B cell (primary cell): ENCODE results near the gene LPXN. TPM values are rescaled to one million over a fixed set of nuclear protein-coding genes. Genes with fewer than 3 reads are reported as not detected.

Experiments used
- ATAC-seq: fragments of 200-7000 bp; cut with Tn5 transposase; one replicate; pipeline ENCODE4 v1.10.0; 2021; ENCODE audit warnings: low read depth, mild to moderate bottlenecking, moderate number of reproducible peaks, moderate library complexity
- CTCF ChIA-PET: fragments of 350-600 bp; sonication (Branson Sonifier 250); formaldehyde crosslinking; loops from one replicate; lab custom pipeline; 2021; ENCODE audit warnings: antibody characterized with exemption, inconsistent platforms; lab: Charles Lee
- POLR2A ChIA-PET: fragments of 350-600 bp; sonication (Branson Sonifier 250); formaldehyde crosslinking; loops from one replicate; lab custom pipeline; 2021; ENCODE audit warnings: antibody characterized with exemption; lab: Charles Lee
- DNase-seq: peaks from one replicate; pipeline ENCODE4 v3.0.0; 2013
- H2AFZ ChIP-seq: 2 replicates; pipeline ENCODE4 v1.6.1; 2012; ENCODE audit warnings: mild to moderate bottlenecking, low read depth, low read length; ENCODE audit not compliant: insufficient read depth, poor library complexity, severe bottlenecking
- H3K27ac ChIP-seq, 2 donors: 1 replicate in 1 of 2; 2 replicates in 1 of 2; pipeline ENCODE4 v1.5.1; 2012 to 2013; ENCODE audit warnings: low read length in 2 of 2, mild to moderate bottlenecking in 2 of 2, moderate library complexity in 1 of 2
- H3K27me3 ChIP-seq, 4 experiments: fragments of 200-600 bp in 1 of 4; sonication (generic) in 1 of 4; replicated peaks in 1 of 4; 1 replicate in 2 of 4; 2 replicates in 2 of 4; pipeline versions ENCODE4 v1.6.1 to v1.7.0; 2013 to 2016; ENCODE audit warnings: low read length in 3 of 4, mild to moderate bottlenecking in 2 of 4, mixed read lengths in 1 of 4, moderate library complexity in 1 of 4; ENCODE audit not compliant: insufficient read depth in 4 of 4, control insufficient read depth in 3 of 4; ENCODE audit errors: control extremely low read depth in 1 of 4
- H3K36me3 ChIP-seq, 2 experiments: replicated peaks in 1 of 2; 1 replicate in 1 of 2; 2 replicates in 1 of 2; pipeline versions ENCODE4 v1.6.1 to v1.7.1; 2013; ENCODE audit warnings: low read length in 1 of 2; ENCODE audit not compliant: insufficient read depth in 2 of 2, control insufficient read depth in 1 of 2; ENCODE audit errors: control extremely low read depth in 1 of 2, extremely low read depth in 1 of 2
- H3K4me1 ChIP-seq, 2 donors: fragments of 200-600 bp in 1 of 2; sonication (generic) in 1 of 2; 1 replicate in 1 of 2; 2 replicates in 1 of 2; pipeline versions ENCODE4 v1.5.1 to v1.6.1; 2013 to 2017; ENCODE audit warnings: low read length in 2 of 2; ENCODE audit not compliant: control insufficient read depth in 2 of 2, insufficient read depth in 2 of 2
- H3K4me2 ChIP-seq: replicated peaks from 2 replicates; pipeline ENCODE3; 2012; ENCODE audit warnings: mild to moderate bottlenecking, low read depth, low read length; ENCODE audit not compliant: poor library complexity, severe bottlenecking
- H3K4me3 ChIP-seq, 5 experiments: fragments of 200-600 bp in 1 of 5; sonication (generic) in 1 of 5; 1 replicate in 3 of 5; 2 replicates in 2 of 5; pipeline versions ENCODE4 v1.5.1 to v1.7.0; 2011 to 2016; ENCODE audit warnings: low read length in 4 of 5, mild to moderate bottlenecking in 4 of 5, low read depth in 2 of 5, control low read depth in 1 of 5, moderate library complexity in 1 of 5; ENCODE audit not compliant: insufficient read depth in 1 of 5; ENCODE audit errors: control extremely low read depth in 1 of 5, extremely low read depth in 1 of 5
- H3K79me2 ChIP-seq: fragments of 200-600 bp; sonication (generic); one replicate; pipeline ENCODE4 v1.6.0; 2016; ENCODE audit warnings: low read length; ENCODE audit not compliant: control insufficient read depth, insufficient read depth
- H3K9ac ChIP-seq: fragments of 200-600 bp; sonication (generic); 2 replicates; pipeline ENCODE4 v1.6.1; 2017; ENCODE audit warnings: mild to moderate bottlenecking, low read length, moderate library complexity
- H3K9me3 ChIP-seq, 3 donors: one replicate each; pipeline versions ENCODE4 v1.6.1 to v1.7.1; 2013; ENCODE audit warnings: low read length in 2 of 3; ENCODE audit not compliant: control insufficient read depth in 2 of 3, insufficient read depth in 1 of 3; ENCODE audit errors: control extremely low read depth in 1 of 3
- H4K20me1 ChIP-seq: 2 replicates; pipeline ENCODE4 v1.6.0; 2012; ENCODE audit warnings: mild to moderate bottlenecking, low read length; ENCODE audit not compliant: insufficient read depth, control insufficient read depth, poor library complexity, severe bottlenecking
- H3K27ac Mint-ChIP-seq: one replicate; pipeline ENCODE4 v1.8.0; 2021; ENCODE audit warnings: mixed read lengths
- H3K27me3 Mint-ChIP-seq: one replicate; pipeline ENCODE4 v1.8.0; 2021; ENCODE audit warnings: mixed read lengths
- H3K4me1 Mint-ChIP-seq: one replicate; pipeline ENCODE4 v1.8.0; 2021; ENCODE audit warnings: mixed read lengths
- H3K4me3 Mint-ChIP-seq: one replicate; pipeline ENCODE4 v1.8.0; 2021; ENCODE audit warnings: mixed read lengths
- H3K9me3 Mint-ChIP-seq: one replicate; pipeline ENCODE4 v1.8.0; 2022; ENCODE audit warnings: mixed read lengths; ENCODE audit not compliant: insufficient read depth
- CTCF ChIP-seq: fragments of 200-600 bp; IDR thresholded peaks from one replicate; pipeline ENCODE4 v1.8.0; 2022; ENCODE audit warnings: antibody characterized with exemption, mild to moderate bottlenecking
- EZH2 ChIP-seq: IDR thresholded peaks from 2 replicates; pipeline ENCODE4 v1.6.1; 2012; ENCODE audit warnings: borderline replicate concordance, low read depth, mild to moderate bottlenecking, moderate library complexity, low read length; ENCODE audit not compliant: insufficient read depth, poor library complexity, severe bottlenecking
- WGBS: methylation state at CpG from one replicate; pipeline ENCODE4 v1.1.5; 2013; ENCODE audit warnings: missing lambda C conversion rate; ENCODE audit not compliant: insufficient coverage; 5-methylcytosine and 5-hydroxymethylcytosine counted together
- intact Hi-C: fragments of 100-400 bp; cut with micrococcal nuclease; formaldehyde crosslinking; loops from one replicate; pipeline ENCODE4 v1.10.0; 2022
- polyA plus RNA-seq: library from polyadenylated mRNA; depleted of rRNA; stranded (reverse); fragments of >200 nt; gene quantifications from 2 replicates; pipeline ENCODE4 v1.2.3, GENCODE V29; 2012
- total RNA-seq, 2 donors: library from RNA; stranded (reverse); fragments of 120-200 nt in 1 of 2; gene quantifications; 1 replicate in 1 of 2; 2 replicates in 1 of 2; pipeline versions ENCODE4 v1.2.3 to v1.2.4, GENCODE V29; 2013 to 2022

LPXN gene
- total and polyA plus RNA-seq, 2 donors (not counting 1 experiment from before 2014, with no cell fraction given) = 59.2 to 209 TPM

- DNase-seq = no peak
- peaks cover 51% of the 10 kb centered on the region for H3K4me1 Mint-ChIP-seq
Observed at GRCh38 chr11:58586998-58587397, 11.3 kb upstream of the LPXN start.

GRCh38 chr11:58582437-58582836 lies 6.8 kb upstream of the LPXN start:
- peaks cover 7% of the 10 kb centered on the region for H4K20me1 ChIP-seq
- H3K4me3 ChIP-seq = no peak overlapping the region
- ChIA-PET CTCF (interaction anchor here (1.1 to 8.7 kb wide), 4 partner anchors 14 to 576 kb away, joined by 3 to 102 read pairs (median 4); no protein-coding TSS in a partner anchor), POLR2A (no interaction called here)
- peak overlapping the region; percentile 17 for H3K4me2 ChIP-seq
- TF ChIP-seq EZH2 (no peak), CTCF (no peak)
- intact Hi-C loops = no loop called here
- H3K4me1 Mint-ChIP-seq = peaks cover 55% of the 10 kb centered on the region
- DNase-seq = no peak
- H3K27me3 Mint-ChIP-seq = no peaks in the 10 kb centered on the region
- H3K36me3 ChIP-seq = peaks cover 0 to 11% of the 10 kb centered on the region in 2 experiments
- WGBS = no CpG with 5 or more reads among the region's 1 CpG
- no peak overlapping the region for H3K9ac ChIP-seq
- H3K27me3 ChIP-seq = no peaks in the 10 kb centered on the region
- H3K79me2 ChIP-seq = peaks cover 80% of the 10 kb centered on the region
- H3K9me3 Mint-ChIP-seq = no peaks in the 10 kb centered on the region
- H3K27ac Mint-ChIP-seq = no peak overlapping the region
- no peak overlapping the region for H3K4me3 Mint-ChIP-seq
- no peak overlapping the region for H2AFZ ChIP-seq
- no peak for ATAC-seq
- peaks cover 30 to 37% of the 10 kb centered on the region in 2 donors for H3K4me1 ChIP-seq
- no peaks in the 10 kb centered on the region for H3K9me3 ChIP-seq
- no peak overlapping the region for H3K27ac ChIP-seq

More at GRCh38 chr11:58586998-58587397, 11.3 kb upstream of the LPXN start:
- Histone ChIP-seq H4K20me1 (peaks cover 45% of the 10 kb centered on the region), H3K79me2 (peaks cover 99% of the 10 kb centered on the region), H3K4me1 (peaks cover 9 to 21% of the 10 kb centered on the region in 2 donors), H3K4me2 (peak overlapping the region; percentile 39), H2AFZ (no peak overlapping the region), H3K9me3 (no peaks in the 10 kb centered on the region), H3K27ac (peak overlapping the region in 1 of 2 donors; percentile 8), H3K9ac (no peak overlapping the region), H3K4me3 (no peak overlapping the region), H3K27me3 (no peaks in the 10 kb centered on the region), H3K36me3 (peaks cover 0 to 11% of the 10 kb centered on the region in 2 experiments)
- Mint-ChIP-seq H3K27ac (peak overlapping the region; percentile 82), H3K4me3 (peak overlapping the region; percentile 67), H3K9me3 (no peaks in the 10 kb centered on the region), H3K27me3 (no peaks in the 10 kb centered on the region)
- intact Hi-C loops = no loop called here
- TF ChIP-seq CTCF = no peak
- no CpG with 5 or more reads among the region's 2 CpGs for WGBS
- ATAC-seq = no peak
- CTCF ChIA-PET = interaction anchor here (0.9 to 5.9 kb wide), 3 partner anchors 18 to 472 kb away, joined by 3 to 25 read pairs (median 3); no protein-coding TSS in a partner anchor
- POLR2A ChIA-PET = no interaction called here
